ENCODE measurements around the gene RICTOR.

GRCh38 chr5:39009981-39010380, 64.2 kb downstream of the RICTOR start:
- TF ChIP-seq POLR2A (IDR thresholded peaks at IDR 0.05) (no peak), CTCF (IDR thresholded peaks at IDR 0.05) (no peak)
